Osteoblast (primary cell): Measurements from ENCODE around the gene TRABD. TPM values are rescaled to one million over a fixed set of nuclear protein-coding genes. Genes with fewer than 3 reads are reported as not detected.

Source experiments
- DNase-seq: peaks from one replicate; pipeline ENCODE4 v3.0.0; 2011; ENCODE audit warnings: low spot score, mixed read lengths; ENCODE audit not compliant: insufficient read length; ENCODE audit errors: missing footprints
- H2AFZ ChIP-seq: 2 replicates; pipeline ENCODE4 v1.6.0; 2011; ENCODE audit warnings: mild to moderate bottlenecking, low read length
- H3K27ac ChIP-seq: 2 replicates; pipeline ENCODE4 v1.5.1; 2011; ENCODE audit warnings: mild to moderate bottlenecking, low read depth, low read length, moderate library complexity
- H3K27me3 ChIP-seq: 2 replicates; pipeline ENCODE4 v1.6.0; 2012; ENCODE audit warnings: mild to moderate bottlenecking, control low read depth, inconsistent platforms, low read length, moderate library complexity; ENCODE audit not compliant: insufficient read depth
- H3K36me3 ChIP-seq: 2 replicates; pipeline ENCODE4 v1.5.1; 2011; ENCODE audit warnings: mild to moderate bottlenecking, low read length, control low read depth, moderate library complexity; ENCODE audit not compliant: insufficient read depth
- H3K4me1 ChIP-seq: 2 replicates; pipeline ENCODE4 v1.5.1; 2011; ENCODE audit warnings: mild to moderate bottlenecking, low read length, control low read depth, moderate library complexity; ENCODE audit not compliant: insufficient read depth
- H3K4me2 ChIP-seq: 2 replicates; pipeline ENCODE4 v1.6.0; 2011; ENCODE audit warnings: mild to moderate bottlenecking, low read length; ENCODE audit not compliant: insufficient read depth
- H3K4me3 ChIP-seq: fragments of 200-600 bp; sonication (generic); 3 replicates; pipeline ENCODE4 v1.5.1; 2012; ENCODE audit warnings: mild to moderate bottlenecking, low read length, inconsistent platforms; ENCODE audit not compliant: insufficient read depth
- H3K79me2 ChIP-seq: 2 replicates; pipeline ENCODE4 v1.6.0; 2012; ENCODE audit warnings: mild to moderate bottlenecking, low read length, control low read depth, inconsistent platforms; ENCODE audit not compliant: insufficient read depth
- H3K9me3 ChIP-seq: 2 replicates; pipeline ENCODE4 v1.5.1; 2011; ENCODE audit warnings: low read depth, low read length, control low read depth
- H4K20me1 ChIP-seq: 2 replicates; pipeline ENCODE4 v1.6.0; 2012; ENCODE audit warnings: mild to moderate bottlenecking, low read length, control low read depth; ENCODE audit not compliant: insufficient read depth
- CTCF ChIP-seq: IDR thresholded peaks from 2 replicates; pipeline ENCODE4 v1.5.1; 2011; ENCODE audit warnings: mild to moderate bottlenecking, low read depth, low read length, moderate library complexity; ENCODE audit errors: extremely low read depth
- total RNA-seq: library from RNA; depleted of rRNA; stranded (reverse); fragments of >200 nt; gene quantifications from 2 replicates; pipeline ENCODE4 v1.2.3, GENCODE V29; 2012

TRABD gene
- total RNA-seq, 1 donor: 13.8 TPM

GRCh38 chr22:50248196-50249081 lies 62.7 kb downstream of the TRABD start:
- H3K79me2 ChIP-seq: peaks cover 56% of the 10 kb centered on the region
- TF ChIP-seq CTCF: no peak

More at GRCh38 chr22:50248196-50249081, 62.7 kb downstream of the TRABD start:
- no peaks in the 10 kb centered on the region for H3K9me3 ChIP-seq
- DNase-seq: no peak
- peaks cover 20% of the 10 kb centered on the region for H3K4me1 ChIP-seq
- no peak overlapping the region for H2AFZ ChIP-seq
- peaks cover 18% of the 10 kb centered on the region for H3K36me3 ChIP-seq
- H3K27me3 ChIP-seq: no peaks in the 10 kb centered on the region
- H3K4me2 ChIP-seq: no peak overlapping the region
- peaks cover 19% of the 10 kb centered on the region for H4K20me1 ChIP-seq
- no peak overlapping the region for H3K27ac ChIP-seq
- H3K4me3 ChIP-seq: no peak overlapping the region

Other genes with a start within 250 kb of the TRABD start
- 14.4 and 19.9 TPM in 2 replicates for gene PIM3, start 225.1 kb upstream of the TRABD start, total RNA-seq
- not detected in 2 replicates for gene IL17REL, start 173.1 kb upstream of the TRABD start, total RNA-seq
- not detected in 2 replicates for gene TTLL8, start 127.6 kb upstream of the TRABD start, total RNA-seq
- under 0.01 and 0.88 TPM in 2 replicates for gene MLC1, start 100.5 kb upstream of the TRABD start, total RNA-seq
- 0.36 and 0.59 TPM in 2 replicates for gene MOV10L1, start 95.9 kb upstream of the TRABD start, total RNA-seq
- under 0.01 and 0.29 TPM in 2 replicates for gene PANX2, start 15.2 kb upstream of the TRABD start, total RNA-seq
- 13.0 and 15.6 TPM in 2 replicates for gene SELENOO, start 15.1 kb downstream of the TRABD start, total RNA-seq
- 26.5 and 28.2 TPM in 2 replicates for gene TUBGCP6, start 59.1 kb downstream of the TRABD start, total RNA-seq
- gene HDAC10, start 65.4 kb downstream of the TRABD start, total RNA-seq: 19.2 and 20.6 TPM in 2 replicates
- gene MAPK12, start 75.8 kb downstream of the TRABD start, total RNA-seq: 24.8 and 34.0 TPM in 2 replicates
- gene MAPK11, start 84.5 kb downstream of the TRABD start, total RNA-seq: 2.9 and 6.2 TPM in 2 replicates
- gene PLXNB2, start 121.7 kb downstream of the TRABD start, total RNA-seq: 166 and 209 TPM in 2 replicates
- 5.9 and 6.5 TPM in 2 replicates for gene DENND6B, start 141.1 kb downstream of the TRABD start, total RNA-seq
- 51.0 and 61.2 TPM in 2 replicates for gene PPP6R2, start 157.4 kb downstream of the TRABD start, total RNA-seq